AG09319 (cell line): ENCODE measurements around the gene SLC44A1.

Experiments
- DNase-seq: peaks from one replicate; pipeline ENCODE4 v3.0.0-alpha.2; 2010; ENCODE audit warnings: low read depth; ENCODE audit errors: extremely low read depth
- TF ChIP-seq, protein P1 (sequence below): IDR thresholded peaks from 2 replicates; pipeline ENCODE4 v1.5.1; 2011; ENCODE audit warnings: low read depth, mild to moderate bottlenecking, inconsistent platforms, low read length, moderate library complexity

Gene SLC44A1

DNA sequence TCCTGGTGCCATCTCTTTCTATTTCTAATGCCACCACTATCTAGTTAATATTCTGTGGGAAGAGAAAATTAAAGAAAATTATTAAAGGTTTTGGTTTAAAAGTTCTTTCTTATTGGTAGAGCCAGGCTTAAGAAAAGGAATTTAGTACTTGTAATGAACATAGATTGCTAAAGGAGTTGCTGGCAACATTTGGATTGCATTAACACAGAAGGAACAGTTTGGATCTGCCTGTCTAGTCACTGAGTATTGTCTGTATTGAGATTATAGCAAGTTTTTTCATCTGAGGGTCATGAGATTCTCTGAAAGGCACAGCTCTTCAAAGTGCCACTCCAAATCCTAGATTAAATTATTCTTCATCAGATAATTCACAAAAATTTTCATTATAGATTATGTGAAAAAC, 235.4 kb downstream of the SLC44A1 start:
- DNase-seq: no peak
- TF ChIP-seq, protein P1, sequence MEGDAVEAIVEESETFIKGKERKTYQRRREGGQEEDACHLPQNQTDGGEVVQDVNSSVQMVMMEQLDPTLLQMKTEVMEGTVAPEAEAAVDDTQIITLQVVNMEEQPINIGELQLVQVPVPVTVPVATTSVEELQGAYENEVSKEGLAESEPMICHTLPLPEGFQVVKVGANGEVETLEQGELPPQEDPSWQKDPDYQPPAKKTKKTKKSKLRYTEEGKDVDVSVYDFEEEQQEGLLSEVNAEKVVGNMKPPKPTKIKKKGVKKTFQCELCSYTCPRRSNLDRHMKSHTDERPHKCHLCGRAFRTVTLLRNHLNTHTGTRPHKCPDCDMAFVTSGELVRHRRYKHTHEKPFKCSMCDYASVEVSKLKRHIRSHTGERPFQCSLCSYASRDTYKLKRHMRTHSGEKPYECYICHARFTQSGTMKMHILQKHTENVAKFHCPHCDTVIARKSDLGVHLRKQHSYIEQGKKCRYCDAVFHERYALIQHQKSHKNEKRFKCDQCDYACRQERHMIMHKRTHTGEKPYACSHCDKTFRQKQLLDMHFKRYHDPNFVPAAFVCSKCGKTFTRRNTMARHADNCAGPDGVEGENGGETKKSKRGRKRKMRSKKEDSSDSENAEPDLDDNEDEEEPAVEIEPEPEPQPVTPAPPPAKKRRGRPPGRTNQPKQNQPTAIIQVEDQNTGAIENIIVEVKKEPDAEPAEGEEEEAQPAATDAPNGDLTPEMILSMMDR: no peak

DNA sequence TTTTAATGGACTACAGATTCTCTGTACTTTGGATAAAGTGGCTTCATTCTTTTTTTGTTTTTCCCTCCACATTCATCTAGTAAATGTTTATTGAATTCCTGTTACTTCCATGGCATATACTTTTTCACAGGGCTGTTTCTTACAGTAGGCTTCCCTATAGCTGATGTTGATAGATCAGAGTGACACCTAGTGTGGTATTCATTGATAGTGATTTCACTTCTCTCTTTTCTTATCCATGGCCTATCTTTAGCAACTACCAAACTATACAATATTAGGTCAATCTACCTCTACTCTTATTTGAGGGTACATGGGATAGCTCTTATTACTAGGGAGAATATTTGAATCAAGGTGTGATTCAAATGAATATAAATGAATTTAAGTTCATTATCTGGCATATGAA, 239.2 kb downstream of the SLC44A1 start:
- TF ChIP-seq, protein P1: no peak
- DNase-seq: no peak

DNA sequence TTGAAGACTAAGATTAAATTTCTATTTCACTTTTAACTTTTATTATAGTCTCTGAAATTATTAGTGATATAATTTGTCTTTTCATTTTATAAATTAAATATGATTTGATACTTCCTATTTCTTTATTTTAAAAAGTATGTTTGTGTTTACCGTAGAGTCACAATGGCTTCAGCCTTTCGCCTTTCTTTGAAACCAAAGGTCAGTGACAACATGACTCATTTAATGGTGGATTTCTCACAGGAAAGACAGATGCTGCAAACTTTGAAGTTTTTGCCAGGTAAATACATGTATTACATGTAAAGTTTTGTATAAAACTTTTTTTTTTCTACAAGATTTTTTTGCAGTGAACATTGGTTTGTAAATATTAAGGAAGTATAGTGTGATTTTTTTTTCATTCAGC, 239.8 kb downstream of the SLC44A1 start:
- no peak for DNase-seq
- TF ChIP-seq, protein P1: no peak

DNA sequence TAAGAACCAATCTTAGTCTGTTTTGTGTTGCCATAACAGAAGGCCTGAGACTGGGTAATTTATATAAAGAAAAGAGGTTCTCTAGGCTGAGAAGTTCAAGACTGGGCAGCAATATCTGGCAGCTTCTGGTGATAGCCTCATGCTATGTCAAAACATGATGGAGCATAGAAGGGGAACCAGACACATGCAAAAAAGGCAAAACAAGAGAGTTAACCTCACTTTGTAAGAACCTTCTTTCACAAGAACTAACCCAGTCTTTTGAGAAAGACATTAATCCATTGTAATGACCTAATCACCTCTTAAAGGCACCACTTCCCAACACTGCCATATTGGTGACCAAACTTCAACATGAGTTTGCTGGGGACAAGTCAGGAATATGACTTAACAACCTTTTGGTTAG, 240.7 kb downstream of the SLC44A1 start:
- TF ChIP-seq, protein P1: no peak

More for the DNA sequence above, 240.7 kb downstream of the SLC44A1 start:
- DNase-seq: no peak
